Bronchial epithelial cell (primary cell): ENCODE measurements around the gene SLC44A3. TPM values are rescaled to one million over a fixed set of nuclear protein-coding genes. Genes with fewer than 3 reads are reported as not detected.
"Not testable (repeated sequence)": the region's sequence is repeated elsewhere in the genome, so short reads cannot be mapped to it uniquely, and the experiment has no call there.

ENCODE experiments used
- DNase-seq: peaks from one replicate; pipeline ENCODE4 v3.0.0-alpha.2; 2010; ENCODE audit warnings: low read depth
- FAIRE-seq: peaks from 2 replicates; lab custom pipeline; 2011; peaks lifted over from hg19 to GRCh38; lab: Jason Lieb, UNC
- H3K27me3 ChIP-seq: 2 replicates; pipeline ENCODE4 v1.5.1; 2011; ENCODE audit warnings: low read length; ENCODE audit not compliant: control insufficient read depth, insufficient read depth
- H3K36me3 ChIP-seq: 2 replicates; pipeline ENCODE4 v1.5.1; 2011; ENCODE audit warnings: low read length; ENCODE audit not compliant: control insufficient read depth, insufficient read depth
- H3K4me3 ChIP-seq: 2 replicates; pipeline ENCODE4 v1.5.1; 2011; ENCODE audit warnings: mild to moderate bottlenecking, low read depth, low read length, control low read depth
- CTCF ChIP-seq: IDR thresholded peaks from 2 replicates; pipeline ENCODE4 v1.5.1; 2011; ENCODE audit warnings: mild to moderate bottlenecking, moderate library complexity, low read length, control low read depth, inconsistent platforms; ENCODE audit not compliant: insufficient read depth, severe bottlenecking
- total RNA-seq: library from RNA; depleted of rRNA; stranded (reverse); fragments of >200 nt; gene quantifications from 2 replicates; pipeline ENCODE4 v1.2.1, GENCODE V29; 2014

Gene SLC44A3
- total RNA-seq, 1 donor from 2014 or later, result 2.4 TPM

- DNase-seq (no peak), FAIRE-seq (no peak)
- H3K27me3 ChIP-seq, result no peaks in the 10 kb centered on the region
- no peak for TF ChIP-seq CTCF
- no peak overlapping the region for H3K4me3 ChIP-seq
- no peaks in the 10 kb centered on the region for H3K36me3 ChIP-seq
Measured at GRCh38 chr1:94934551-94934950, 114.4 kb downstream of the SLC44A3 start.

GRCh38 chr1:94935034-94935433 is 114.9 kb downstream of the SLC44A3 start:
- no peak for TF ChIP-seq CTCF
- Histone ChIP-seq H3K4me3 (no peak overlapping the region), H3K27me3 (no peaks in the 10 kb centered on the region), H3K36me3 (no peaks in the 10 kb centered on the region)
- no peak for DNase-seq
- FAIRE-seq, result no peak

- Histone ChIP-seq H3K4me3 (no peak overlapping the region), H3K36me3 (no peaks in the 10 kb centered on the region), H3K27me3 (no peaks in the 10 kb centered on the region)
- no peak for TF ChIP-seq CTCF
- DNase-seq, result no peak
- FAIRE-seq, result no peak
Measured at GRCh38 chr1:94935476-94935875, 115.3 kb downstream of the SLC44A3 start.

- TF ChIP-seq CTCF, result no peak
- peak; percentile 59 for DNase-seq
Measured at GRCh38 chr1:94936861-94937620, 116.9 kb downstream of the SLC44A3 start.

GRCh38 chr1:94937820-94938219 is 117.7 kb downstream of the SLC44A3 start:
- no peak for TF ChIP-seq CTCF
- DNase-seq (no peak), FAIRE-seq (no peak)
- H3K4me3 ChIP-seq, result no peak overlapping the region
- no peaks in the 10 kb centered on the region for H3K36me3 ChIP-seq
- no peaks in the 10 kb centered on the region for H3K27me3 ChIP-seq

More at GRCh38 chr1:94936861-94937620, 116.9 kb downstream of the SLC44A3 start:
- FAIRE-seq, result no peak
- Histone ChIP-seq H3K27me3 (no peaks in the 10 kb centered on the region), H3K4me3 (no peak overlapping the region), H3K36me3 (no peaks in the 10 kb centered on the region)

- H3K36me3 ChIP-seq, result no peaks in the 10 kb centered on the region
- H3K4me3 ChIP-seq, result no peak overlapping the region
- no peaks in the 10 kb centered on the region for H3K27me3 ChIP-seq
- FAIRE-seq, result no peak
- no peak for TF ChIP-seq CTCF
- peak; percentile 58 for DNase-seq
Measured at GRCh38 chr1:94940738-94941137, 120.6 kb downstream of the SLC44A3 start.

GRCh38 chr1:94941480-94941879 is 121.3 kb downstream of the SLC44A3 start:
- not testable (repeated sequence) for H3K27me3 ChIP-seq, DNase-seq, FAIRE-seq, H3K4me3 ChIP-seq, H3K36me3 ChIP-seq
